NT2/D1 (cell line): ENCODE data around the gene MYH15.

Source experiments
- SUZ12 ChIP-seq: IDR thresholded peaks from 2 replicates; pipeline ENCODE4 v1.6.1; 2011; ENCODE audit not compliant: insufficient read length, insufficient read depth; ENCODE audit errors: extremely low read depth
- YY1 ChIP-seq: IDR thresholded peaks from 2 replicates; pipeline ENCODE4 v1.6.1; 2011; ENCODE audit not compliant: insufficient read length, insufficient read depth
- ZNF274 ChIP-seq: IDR thresholded peaks from 2 replicates; pipeline ENCODE4 v1.6.1; 2011; ENCODE audit warnings: mild to moderate bottlenecking, low read depth, low read length

DNA sequence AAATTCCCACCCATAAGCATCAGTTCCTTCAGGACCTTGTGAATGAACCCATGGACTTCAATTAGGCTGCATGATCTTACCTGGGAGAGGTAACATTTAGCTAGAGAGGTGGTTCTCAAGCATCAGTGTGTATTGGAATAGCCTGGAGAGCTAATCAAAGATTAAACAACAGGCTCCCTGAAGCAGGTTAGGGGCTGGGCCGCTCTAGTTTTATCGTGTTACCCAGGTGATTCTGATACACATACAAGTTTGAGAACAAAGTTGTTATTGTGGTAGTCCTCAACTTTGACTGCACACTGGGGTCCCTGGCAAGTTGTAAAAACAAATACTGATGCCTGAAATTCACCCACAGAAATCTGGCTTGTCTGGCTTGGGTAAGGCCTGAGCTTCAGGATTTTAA, 31.2 kb downstream of the MYH15 start:
- TF ChIP-seq ZNF274: no peak
- TF ChIP-seq SUZ12: no peak
- no peak for TF ChIP-seq YY1
